Adrenal gland (tissue), 5 donors: Measurements from ENCODE around the gene THADA.

Experiments
- CTCF ChIP-seq, 6 experiments: fragments of 450-650 bp in 4 of 6; fragments of 200-600 bp in 2 of 6; sonication (generic) in 1 of 6; IDR thresholded peaks; 1 replicate in 5 of 6; 2 replicates in 1 of 6; pipeline versions ENCODE4 v1.5.1 to v1.8.0; 2016 to 2021; ENCODE audit warnings: antibody characterized with exemption in 6 of 6, mild to moderate bottlenecking in 2 of 6, moderate library complexity in 1 of 6
- POLR2A ChIP-seq, 2 donors: fragments of 450-650 bp; IDR thresholded peaks; one replicate each; pipeline ENCODE4 v1.6.1; 2017; ENCODE audit warnings: antibody characterized with exemption in 2 of 2, mild to moderate bottlenecking in 2 of 2, moderate library complexity in 1 of 2
- donor health status: DM: no; HTN: no; CAD: no.

GRCh38 chr2:43218155-43218701, 377.6 kb downstream of the THADA start:
- TF ChIP-seq CTCF (IDR thresholded peaks at IDR 0.05) = peak in 5 of 6 experiments; percentile 6 to 49 (median 21)
- no peak for TF ChIP-seq POLR2A (IDR thresholded peaks at IDR 0.05)
